HEK293 (cell line): ENCODE data around the gene ARHGAP8.

ENCODE experiments used
- CTCF ChIA-PET: fragments of 350-600 bp; formaldehyde crosslinking; extraction: SDS; loops from one replicate; lab custom pipeline; 2021; ENCODE audit warnings: antibody characterized with exemption; lab: Yijun Ruan, JAX
- POLR2A ChIA-PET: fragments of 300-600 bp; formaldehyde crosslinking; extraction: SDS; loops from one replicate; lab custom pipeline; 2020; ENCODE audit warnings: antibody characterized with exemption, inconsistent platforms; lab: Yijun Ruan, JAX
- H3K27ac ChIP-seq: fragments of 200-500 bp; sonication (Bioruptor generic); 2 replicates; pipeline ENCODE4 v1.5.1; 2014; ENCODE audit warnings: low read depth, low read length, control low read depth, inconsistent platforms; ENCODE audit errors: extremely low read depth
- H3K36me3 ChIP-seq, 2 experiments: fragments of 200-500 bp in 1 of 2; sonication (Bioruptor generic) in 1 of 2; 1 replicate in 1 of 2; 2 replicates in 1 of 2; pipeline ENCODE4 v1.5.1; 2014 to 2017; ENCODE audit warnings: inconsistent platforms in 2 of 2, low read length in 2 of 2; ENCODE audit not compliant: control insufficient read depth in 2 of 2, insufficient read depth in 1 of 2
- H3K4me1 ChIP-seq: fragments of 200-500 bp; sonication (Bioruptor generic); 2 replicates; pipeline ENCODE4 v1.5.1; 2014; ENCODE audit warnings: mild to moderate bottlenecking, low read length, inconsistent platforms; ENCODE audit not compliant: control insufficient read depth, insufficient read depth
- H3K4me3 ChIP-seq: 2 replicates; pipeline ENCODE4 v1.5.1; 2011; ENCODE audit warnings: low read depth, mild to moderate bottlenecking, control low read depth, low read length, moderate library complexity
- H3K9me3 ChIP-seq: fragments of 200-500 bp; sonication (Bioruptor generic); 2 replicates; pipeline ENCODE4 v1.5.1; 2014; ENCODE audit warnings: low read depth, low read length, inconsistent platforms; ENCODE audit not compliant: control insufficient read depth, insufficient read depth
- ELK4 ChIP-seq: IDR thresholded peaks from 2 replicates; pipeline ENCODE4 v1.6.1; 2011; ENCODE audit warnings: mild to moderate bottlenecking, low read depth, low read length, borderline replicate concordance
- GLIS1 ChIP-seq: fragments of 450-650 bp; formaldehyde crosslinking; IDR thresholded peaks from 2 replicates; pipeline ENCODE4 v1.5.1; 2016; ENCODE audit warnings: missing biosample characterization, missing genetic modification characterization
- HOXD13 ChIP-seq: sonication (generic); formaldehyde crosslinking; IDR thresholded peaks from 2 replicates; pipeline ENCODE4 v1.8.0; 2022; ENCODE audit warnings: missing genetic modification reagents, borderline replicate concordance
- KLF1 ChIP-seq: fragments of 450-650 bp; formaldehyde crosslinking; IDR thresholded peaks from 2 replicates; pipeline ENCODE4 v1.5.1; 2016; ENCODE audit warnings: missing biosample characterization, missing genetic modification characterization
- KLF9 ChIP-seq: fragments of 450-650 bp; formaldehyde crosslinking; IDR thresholded peaks from 2 replicates; pipeline ENCODE4 v1.5.1; 2016; ENCODE audit warnings: missing biosample characterization, missing genetic modification characterization, low read depth
- SETDB1 ChIP-seq: IDR thresholded peaks from one replicate; pipeline ENCODE4 v1.6.1; 2017; ENCODE audit warnings: mild to moderate bottlenecking, low read length, moderate library complexity, mixed read lengths; ENCODE audit not compliant: insufficient read length
- ZBTB48 ChIP-seq: fragments of 450-650 bp; formaldehyde crosslinking; IDR thresholded peaks from 2 replicates; pipeline ENCODE4 v1.5.1; 2016; ENCODE audit warnings: missing biosample characterization, missing genetic modification characterization
- ZFHX2 ChIP-seq: fragments of 450-650 bp; formaldehyde crosslinking; conservative IDR thresholded peaks from 2 replicates; pipeline ENCODE4 v1.5.1; 2016; ENCODE audit warnings: missing biosample characterization, missing genetic modification characterization
- ZFP41 ChIP-seq: fragments of 450-650 bp; formaldehyde crosslinking; IDR thresholded peaks from 2 replicates; pipeline ENCODE4 v1.5.1; 2016; ENCODE audit warnings: missing biosample characterization, missing genetic modification characterization, borderline replicate concordance
- ZIC2 ChIP-seq: fragments of 450-650 bp; formaldehyde crosslinking; IDR thresholded peaks from 2 replicates; pipeline ENCODE4 v1.5.1; 2016; ENCODE audit warnings: missing biosample characterization, missing genetic modification characterization
- ZNF211 ChIP-seq: fragments of 450-650 bp; formaldehyde crosslinking; IDR thresholded peaks from 2 replicates; pipeline ENCODE4 v1.5.1; 2016; ENCODE audit warnings: low read depth, missing biosample characterization, missing genetic modification characterization
- ZNF394 ChIP-seq: fragments of 450-650 bp; formaldehyde crosslinking; IDR thresholded peaks from 2 replicates; pipeline ENCODE4 v1.5.1; 2016; ENCODE audit warnings: missing biosample characterization, missing genetic modification characterization, mild to moderate bottlenecking, moderate library complexity, borderline replicate concordance
- ZNF580 ChIP-seq: fragments of 450-650 bp; formaldehyde crosslinking; IDR thresholded peaks from 2 replicates; pipeline ENCODE4 v1.5.1; 2016; ENCODE audit warnings: missing biosample characterization, missing genetic modification characterization
- ZNF645 ChIP-seq: fragments of 450-650 bp; formaldehyde crosslinking; IDR thresholded peaks from 2 replicates; pipeline ENCODE4; 2016; ENCODE audit warnings: missing biosample characterization, missing genetic modification characterization
- ZXDB ChIP-seq: fragments of 450-650 bp; formaldehyde crosslinking; IDR thresholded peaks from 2 replicates; pipeline ENCODE4 v1.5.1; 2016; ENCODE audit warnings: missing biosample characterization, missing genetic modification characterization

Gene ARHGAP8

GRCh38 chr22:44892803-44893730 lies 140.7 kb downstream of the ARHGAP8 start:
- no peak overlapping the region for H3K4me3 ChIP-seq
- ChIA-PET POLR2A (no interaction called here), CTCF (no interaction called here)
- no peaks in the 10 kb centered on the region for H3K4me1 ChIP-seq
- TF ChIP-seq ZNF211 (tag by site-specific recombination) = no peak
- TF ChIP-seq GLIS1 (tag by site-specific recombination) = peak; percentile 29; the same call in 1 of the 2 replicates
- TF ChIP-seq KLF9 = peak; percentile 60
- TF ChIP-seq ZNF645 (tag by site-specific recombination) = no peak
- TF ChIP-seq KLF1 = 0 out of 2 replicates have a peak, but pooled peaks have one; percentile 13
- TF ChIP-seq ZNF580 = no peak
- no peak for TF ChIP-seq ELK4
- H3K36me3 ChIP-seq = no peaks in the 10 kb centered on the region
- no peak overlapping the region for H3K27ac ChIP-seq
- H3K9me3 ChIP-seq = no peaks in the 10 kb centered on the region

GRCh38 chr22:44893731-44894080 lies 141.3 kb downstream of the ARHGAP8 start:
- no peak overlapping the region for H3K4me3 ChIP-seq
- no peaks in the 10 kb centered on the region for H3K4me1 ChIP-seq
- H3K9me3 ChIP-seq = no peaks in the 10 kb centered on the region
- CTCF ChIA-PET = no interaction called here
- TF ChIP-seq GLIS1 (tag by site-specific recombination) (0 out of 2 replicates have a peak, but pooled peaks have one; percentile 14), ZFHX2 (no peak), SETDB1 (no peak), HOXD13 (CRISPR knock-in tag) (no peak), ELK4 (no peak), ZXDB (tag by site-specific recombination) (no peak), ZIC2 (tag by site-specific recombination) (peak; percentile 28; the same call in 1 of the 2 replicates), ZFP41 (tag by site-specific recombination) (no peak)
- TF ChIP-seq, all 188 proteins: peak for 2
- POLR2A ChIA-PET = no interaction called here
- H3K27ac ChIP-seq = no peak overlapping the region
- no peaks in the 10 kb centered on the region for H3K36me3 ChIP-seq

- Histone ChIP-seq H3K4me3 (no peak overlapping the region), H3K27ac (no peak overlapping the region), H3K4me1 (no peaks in the 10 kb centered on the region), H3K36me3 (no peaks in the 10 kb centered on the region), H3K9me3 (no peaks in the 10 kb centered on the region)
- POLR2A ChIA-PET = no interaction called here
- CTCF ChIA-PET = interaction anchor here (0.6 kb wide), 1 partner anchor 370 kb away, joined by 3 read pairs; no protein-coding TSS in a partner anchor
- TF ChIP-seq ZNF211 (tag by site-specific recombination) (no peak), ZNF394 (no peak), ZBTB48 (tag by site-specific recombination) (no peak)
These were observed 141.9 kb downstream of the ARHGAP8 start for GRCh38 chr22:44894321-44894720.
